GM12892 (cell line): Measurements from ENCODE around the gene BTBD10.

Experiments
- POLR2A ChIP-seq: IDR thresholded peaks from 2 replicates; pipeline ENCODE4 v1.6.1; 2011; ENCODE audit warnings: low read depth, low read length, control low read depth
- POLR2AphosphoS5 ChIP-seq: IDR thresholded peaks from 2 replicates; pipeline ENCODE4 v1.6.1; 2011; ENCODE audit warnings: low read depth, low read length, control low read depth
- TAF1 ChIP-seq: IDR thresholded peaks from 2 replicates; pipeline ENCODE4 v1.6.1; 2011; ENCODE audit warnings: low read depth, mild to moderate bottlenecking, control low read depth, low read length, borderline replicate concordance

GRCh38 chr11:13433437-13433836 is 29.6 kb downstream of the BTBD10 start:
- no peak for TF ChIP-seq POLR2A
- no peak for TF ChIP-seq POLR2AphosphoS5
- no peak for TF ChIP-seq TAF1
